Parathyroid adenoma (tissue), 2 donors: ENCODE measurements around the gene ATP5PB.

Experiments
- H2AFZ ChIP-seq: fragments of 300-600 bp; sonication (generic); one replicate; pipeline ENCODE4 v1.7.0; 2017; ENCODE audit warnings: antibody characterized with exemption, mild to moderate bottlenecking
- H3K27ac ChIP-seq: fragments of 300-600 bp; sonication (generic); one replicate; pipeline ENCODE4 v1.7.0; 2017
- H3K27me3 ChIP-seq: fragments of 300-600 bp; sonication (generic); one replicate; pipeline ENCODE4 v1.7.0; 2017; ENCODE audit warnings: low read length; ENCODE audit not compliant: control insufficient read depth, insufficient read depth
- H3K36me3 ChIP-seq: fragments of 300-600 bp; sonication (generic); one replicate; pipeline ENCODE4 v1.7.0; 2017; ENCODE audit warnings: low read length; ENCODE audit not compliant: control insufficient read depth, insufficient read depth
- H3K4me1 ChIP-seq: fragments of 300-600 bp; sonication (generic); one replicate; pipeline ENCODE4 v1.7.0; 2017; ENCODE audit warnings: control low read depth
- H3K4me2 ChIP-seq: fragments of 300-600 bp; sonication (generic); one replicate; pipeline ENCODE4 v1.7.0; 2017; ENCODE audit warnings: low read length
- H3K4me3 ChIP-seq: fragments of 300-600 bp; sonication (generic); one replicate; pipeline ENCODE4 v1.7.0; 2017; ENCODE audit warnings: low read depth, low read length
- H3K79me2 ChIP-seq: fragments of 300-600 bp; sonication (generic); one replicate; pipeline ENCODE4 v1.7.0; 2017; ENCODE audit warnings: control low read depth
- H3K9ac ChIP-seq: fragments of 300-600 bp; sonication (generic); one replicate; pipeline ENCODE4 v1.7.0; 2017; ENCODE audit warnings: mild to moderate bottlenecking
- H3K9me3 ChIP-seq: fragments of 300-600 bp; sonication (generic); one replicate; pipeline ENCODE4 v1.7.0; 2017; ENCODE audit warnings: low read length; ENCODE audit not compliant: control insufficient read depth
- TF ChIP-seq, protein P1 (sequence below): fragments of 300-600 bp; sonication (generic); IDR thresholded peaks from one replicate; pipeline ENCODE4 v1.7.0; 2017; ENCODE audit warnings: antibody characterized with exemption, mild to moderate bottlenecking
- donor health status: primary hyperparathyroidism.

ATP5PB gene

GRCh38 chr1:111489604-111490003 lies 40.3 kb downstream of the ATP5PB start:
- no peaks in the 10 kb centered on the region for H3K4me1 ChIP-seq

GRCh38 chr1:111490220-111490619 lies 41.0 kb downstream of the ATP5PB start:
- no peaks in the 10 kb centered on the region for H3K9me3 ChIP-seq
- no peaks in the 10 kb centered on the region for H3K27me3 ChIP-seq
- no peaks in the 10 kb centered on the region for H3K79me2 ChIP-seq
- no peak overlapping the region for H3K4me3 ChIP-seq
- no peak overlapping the region for H3K27ac ChIP-seq
- no peak overlapping the region for H2AFZ ChIP-seq
- TF ChIP-seq, protein P1, sequence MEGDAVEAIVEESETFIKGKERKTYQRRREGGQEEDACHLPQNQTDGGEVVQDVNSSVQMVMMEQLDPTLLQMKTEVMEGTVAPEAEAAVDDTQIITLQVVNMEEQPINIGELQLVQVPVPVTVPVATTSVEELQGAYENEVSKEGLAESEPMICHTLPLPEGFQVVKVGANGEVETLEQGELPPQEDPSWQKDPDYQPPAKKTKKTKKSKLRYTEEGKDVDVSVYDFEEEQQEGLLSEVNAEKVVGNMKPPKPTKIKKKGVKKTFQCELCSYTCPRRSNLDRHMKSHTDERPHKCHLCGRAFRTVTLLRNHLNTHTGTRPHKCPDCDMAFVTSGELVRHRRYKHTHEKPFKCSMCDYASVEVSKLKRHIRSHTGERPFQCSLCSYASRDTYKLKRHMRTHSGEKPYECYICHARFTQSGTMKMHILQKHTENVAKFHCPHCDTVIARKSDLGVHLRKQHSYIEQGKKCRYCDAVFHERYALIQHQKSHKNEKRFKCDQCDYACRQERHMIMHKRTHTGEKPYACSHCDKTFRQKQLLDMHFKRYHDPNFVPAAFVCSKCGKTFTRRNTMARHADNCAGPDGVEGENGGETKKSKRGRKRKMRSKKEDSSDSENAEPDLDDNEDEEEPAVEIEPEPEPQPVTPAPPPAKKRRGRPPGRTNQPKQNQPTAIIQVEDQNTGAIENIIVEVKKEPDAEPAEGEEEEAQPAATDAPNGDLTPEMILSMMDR = no peak
- H3K4me2 ChIP-seq = no peak overlapping the region
- no peak overlapping the region for H3K9ac ChIP-seq
- no peaks in the 10 kb centered on the region for H3K36me3 ChIP-seq
- no peaks in the 10 kb centered on the region for H3K4me1 ChIP-seq

More at GRCh38 chr1:111489604-111490003, 40.3 kb downstream of the ATP5PB start:
- Histone ChIP-seq H3K36me3 (no peaks in the 10 kb centered on the region), H3K4me2 (no peak overlapping the region), H3K4me3 (no peak overlapping the region), H2AFZ (no peak overlapping the region), H3K9ac (no peak overlapping the region), H3K9me3 (no peaks in the 10 kb centered on the region), H3K27ac (no peak overlapping the region), H3K27me3 (no peaks in the 10 kb centered on the region), H3K79me2 (no peaks in the 10 kb centered on the region)
- TF ChIP-seq, protein P1 = no peak

DNA sequence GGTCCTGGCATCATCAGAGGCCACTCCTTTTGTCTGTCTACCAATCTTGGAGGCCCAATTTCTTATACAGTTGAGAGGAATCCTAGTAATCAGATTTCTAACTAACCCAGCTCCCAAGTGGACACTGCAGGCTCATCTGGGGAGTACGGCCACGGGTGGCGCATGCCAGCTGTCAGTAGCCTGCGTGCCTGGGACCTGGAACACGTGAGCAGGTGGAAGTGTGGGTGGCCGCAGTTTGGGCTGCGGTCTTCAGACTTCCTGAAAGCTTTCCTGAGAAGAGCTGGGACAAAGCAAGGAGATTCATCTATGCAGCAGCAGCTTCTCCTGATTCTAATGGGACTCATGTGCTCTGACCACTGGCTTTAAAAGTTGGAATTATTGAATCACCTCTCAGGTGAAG lies 41.8 kb downstream of the ATP5PB start:
- Histone ChIP-seq H3K79me2 (no peaks in the 10 kb centered on the region), H3K36me3 (no peaks in the 10 kb centered on the region), H3K27me3 (no peaks in the 10 kb centered on the region), H3K27ac (no peak overlapping the region), H3K9ac (no peak overlapping the region), H3K4me1 (no peaks in the 10 kb centered on the region), H2AFZ (no peak overlapping the region), H3K9me3 (no peaks in the 10 kb centered on the region), H3K4me2 (no peak overlapping the region), H3K4me3 (no peak overlapping the region)
- TF ChIP-seq, protein P1 = no peak

- no peak overlapping the region for H3K27ac ChIP-seq
- H3K27me3 ChIP-seq = no peaks in the 10 kb centered on the region
- TF ChIP-seq, protein P1 = no peak
- H2AFZ ChIP-seq = no peak overlapping the region
- no peaks in the 10 kb centered on the region for H3K36me3 ChIP-seq
- no peak overlapping the region for H3K9ac ChIP-seq
- H3K79me2 ChIP-seq = no peaks in the 10 kb centered on the region
- H3K4me3 ChIP-seq = no peak overlapping the region
- H3K9me3 ChIP-seq = no peaks in the 10 kb centered on the region
- H3K4me2 ChIP-seq = no peak overlapping the region
- H3K4me1 ChIP-seq = no peaks in the 10 kb centered on the region
Measured at GRCh38 chr1:111496398-111496797, 47.1 kb downstream of the ATP5PB start.

- Histone ChIP-seq H2AFZ (no peak overlapping the region), H3K27me3 (no peaks in the 10 kb centered on the region), H3K4me1 (no peaks in the 10 kb centered on the region), H3K9me3 (no peaks in the 10 kb centered on the region), H3K36me3 (no peaks in the 10 kb centered on the region), H3K9ac (no peak overlapping the region), H3K4me3 (no peak overlapping the region), H3K4me2 (no peak overlapping the region), H3K27ac (no peak overlapping the region), H3K79me2 (no peaks in the 10 kb centered on the region)
- TF ChIP-seq, protein P1 = no peak
Measured at GRCh38 chr1:111497592-111497991, 48.3 kb downstream of the ATP5PB start.
